HG02938 (cell line): ENCODE results near the gene TMPRSS12.
"Not testable (repeated sequence)": the region's sequence is repeated elsewhere in the genome, so short reads cannot be mapped to it uniquely, and the experiment has no call there.

Experiments used
- ATAC-seq: cut with Tn5 transposase; IDR thresholded peaks from one replicate; pipeline ENCODE4 v1.9.1; 2021; ENCODE audit warnings: mild to moderate bottlenecking, moderate library complexity; ENCODE audit not compliant: unreplicated experiment

Gene TMPRSS12, protein sequence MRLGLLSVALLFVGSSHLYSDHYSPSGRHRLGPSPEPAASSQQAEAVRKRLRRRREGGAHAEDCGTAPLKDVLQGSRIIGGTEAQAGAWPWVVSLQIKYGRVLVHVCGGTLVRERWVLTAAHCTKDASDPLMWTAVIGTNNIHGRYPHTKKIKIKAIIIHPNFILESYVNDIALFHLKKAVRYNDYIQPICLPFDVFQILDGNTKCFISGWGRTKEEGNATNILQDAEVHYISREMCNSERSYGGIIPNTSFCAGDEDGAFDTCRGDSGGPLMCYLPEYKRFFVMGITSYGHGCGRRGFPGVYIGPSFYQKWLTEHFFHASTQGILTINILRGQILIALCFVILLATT

DNA sequence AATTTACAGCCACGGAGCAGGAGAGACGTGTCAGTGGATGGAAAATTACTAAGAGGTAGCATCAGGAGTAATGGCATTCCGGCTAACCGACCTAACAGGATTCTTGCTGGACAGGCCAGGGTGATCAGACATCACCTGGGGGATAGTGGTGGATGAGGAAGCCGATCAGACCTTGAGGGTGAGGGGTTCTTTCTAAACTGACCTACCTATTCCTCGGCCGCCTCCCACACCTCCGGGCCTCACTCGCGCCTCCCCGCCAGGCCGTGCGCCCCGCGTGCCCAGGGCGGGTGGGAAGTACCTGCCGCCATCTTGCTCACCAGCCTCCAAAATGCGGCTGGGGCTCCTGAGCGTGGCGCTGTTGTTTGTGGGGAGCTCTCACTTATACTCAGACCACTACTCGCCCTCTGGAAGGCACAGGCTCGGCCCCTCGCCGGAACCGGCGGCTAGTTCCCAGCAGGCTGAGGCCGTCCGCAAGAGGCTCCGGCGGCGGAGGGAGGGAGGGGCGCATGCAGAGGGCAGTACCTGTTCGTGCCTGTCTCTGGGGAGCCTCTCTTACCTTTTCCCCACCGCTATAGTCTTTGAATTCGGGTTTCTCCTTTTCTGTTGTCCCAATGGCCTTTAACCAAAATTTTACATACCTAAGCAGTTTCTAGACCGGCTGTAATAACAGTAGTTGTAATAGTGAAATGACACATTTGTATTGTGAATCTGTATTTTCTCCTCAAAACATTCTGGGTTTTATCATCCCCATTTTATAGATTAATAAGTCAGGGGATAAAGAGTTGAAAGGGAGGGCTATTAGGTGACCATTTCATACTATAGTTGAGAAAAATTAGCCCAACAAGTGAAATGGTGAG lies at the start of gene TMPRSS12:
TSS of gene TMPRSS12 (plus strand) at position 290 of the 857 bp plus-strand sequence. CDS start at position 329, 39 bp downstream.
- ATAC-seq, result no peak

DNA sequence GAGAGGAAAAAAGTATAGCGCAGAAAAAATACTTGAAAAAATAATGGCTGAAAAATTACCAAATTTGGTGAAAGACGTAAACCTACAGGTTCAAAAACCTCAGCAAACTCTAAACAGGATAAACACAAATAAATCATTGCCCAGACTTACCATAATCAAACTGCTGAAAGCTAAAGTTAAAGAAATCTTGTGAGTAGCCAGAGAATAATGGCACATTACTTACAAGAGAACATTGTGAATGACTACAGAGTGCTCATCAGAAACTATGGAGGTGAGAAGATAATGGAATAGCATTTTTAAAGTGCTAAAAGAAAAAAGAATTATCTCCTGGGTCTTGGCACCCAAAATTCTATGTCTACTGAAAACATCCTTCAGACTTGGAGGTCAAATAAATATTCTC lies 42.8 kb upstream of the TMPRSS12 start:
- no peak for ATAC-seq

GRCh38 chr12:50803230-50803875 lies 39.4 kb upstream of the TMPRSS12 start:
- ATAC-seq, result no peak

DNA sequence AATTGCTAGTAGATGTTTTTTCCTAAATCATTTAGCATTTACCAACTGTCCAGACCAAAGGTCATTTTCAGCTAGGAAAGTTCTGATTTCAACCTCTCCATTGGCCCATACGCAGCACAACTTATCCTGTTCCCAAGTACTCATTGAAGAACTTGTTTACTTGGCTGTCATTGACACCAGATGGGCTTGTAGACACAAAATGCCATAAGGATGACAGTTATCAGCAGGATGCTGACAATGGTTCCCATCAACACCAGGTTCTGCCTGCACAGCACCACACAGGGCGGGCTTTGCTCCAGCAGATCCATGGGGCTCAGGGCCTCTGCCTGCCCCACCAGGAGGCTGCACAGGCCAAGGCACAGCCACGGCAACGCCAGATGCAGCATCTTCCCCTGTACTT lies 36.5 kb upstream of the TMPRSS12 start:
- ATAC-seq, result no peak

- ATAC-seq, result not testable (repeated sequence)
Observed at GRCh38 chr12:50809131-50809530, 33.6 kb upstream of the TMPRSS12 start.

DNA sequence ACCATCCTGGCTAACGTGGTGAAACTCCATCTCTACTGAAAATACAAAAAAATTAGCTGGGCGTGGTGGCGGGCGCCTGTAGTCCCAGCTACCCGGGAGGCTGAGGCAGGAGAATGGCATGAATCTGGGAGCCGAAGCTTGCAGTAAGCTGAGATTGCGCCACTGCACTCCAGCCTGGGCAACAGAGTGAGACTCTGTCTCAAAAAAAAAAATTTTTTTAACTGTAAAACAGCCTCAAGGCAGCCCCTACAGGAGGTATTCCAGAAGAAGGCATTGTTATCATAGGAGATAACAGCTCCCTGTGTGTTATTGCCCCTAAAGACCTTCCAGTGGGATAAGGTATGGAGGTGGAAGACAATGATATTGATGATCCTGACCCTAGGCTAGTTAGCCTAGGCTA lies 27.8 kb upstream of the TMPRSS12 start:
- not testable (repeated sequence) for ATAC-seq

- no peak for ATAC-seq
Observed at GRCh38 chr12:50820177-50820576, 22.5 kb upstream of the TMPRSS12 start.

DNA sequence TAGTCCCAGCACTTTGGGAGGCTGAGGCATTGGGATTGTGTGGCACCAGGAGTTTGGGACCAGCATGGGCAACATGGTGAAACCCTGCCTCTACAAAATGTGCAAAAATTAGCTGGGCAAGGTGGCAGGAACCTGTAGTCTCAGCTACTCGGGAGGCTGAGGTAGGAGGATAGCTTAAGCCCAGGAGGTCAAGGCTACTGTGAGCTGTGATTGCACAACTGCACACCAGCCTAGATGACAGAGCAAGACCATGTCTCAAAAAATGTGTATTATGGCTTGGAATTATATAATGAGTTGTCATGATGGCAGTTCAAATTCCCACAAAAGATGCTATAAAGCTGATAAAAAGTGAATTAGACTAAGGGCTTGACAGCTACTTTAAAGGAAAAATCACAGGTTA lies 20.6 kb upstream of the TMPRSS12 start:
- ATAC-seq, result no peak

- not testable (repeated sequence) for ATAC-seq
Observed at GRCh38 chr12:50823724-50824123, 19.0 kb upstream of the TMPRSS12 start.

GRCh38 chr12:50824914-50825313 lies 17.8 kb upstream of the TMPRSS12 start:
- ATAC-seq, result no peak

- ATAC-seq, result no peak
Observed at GRCh38 chr12:50825372-50825838, 17.3 kb upstream of the TMPRSS12 start.

GRCh38 chr12:50828121-50828520 lies 14.6 kb upstream of the TMPRSS12 start:
- no peak for ATAC-seq

- ATAC-seq, result no peak
Observed at GRCh38 chr12:50828886-50829285, 13.8 kb upstream of the TMPRSS12 start.

DNA sequence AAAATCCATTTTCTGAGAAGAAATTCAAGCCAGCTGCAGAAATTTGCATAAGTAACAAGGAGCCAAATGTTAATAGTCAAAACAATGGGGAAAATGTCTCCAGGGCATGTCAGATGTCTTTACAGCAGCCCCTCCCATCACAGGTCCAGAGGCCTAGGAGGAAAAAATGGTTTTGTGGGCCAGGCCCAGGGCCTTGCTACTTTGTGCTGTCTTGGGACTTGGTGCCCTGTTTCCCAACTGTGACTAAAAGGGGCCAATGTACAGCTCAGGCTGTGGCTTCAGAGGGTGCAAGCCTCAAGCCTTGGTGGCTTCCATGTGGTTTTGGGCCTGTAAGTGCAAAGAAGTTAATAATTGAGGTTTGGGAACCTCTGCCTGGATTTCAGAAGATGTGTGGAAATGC lies 8.9 kb upstream of the TMPRSS12 start:
- not testable (repeated sequence) for ATAC-seq

- ATAC-seq, result no peak
Observed at GRCh38 chr12:50839042-50839441, 3.7 kb upstream of the TMPRSS12 start.

DNA sequence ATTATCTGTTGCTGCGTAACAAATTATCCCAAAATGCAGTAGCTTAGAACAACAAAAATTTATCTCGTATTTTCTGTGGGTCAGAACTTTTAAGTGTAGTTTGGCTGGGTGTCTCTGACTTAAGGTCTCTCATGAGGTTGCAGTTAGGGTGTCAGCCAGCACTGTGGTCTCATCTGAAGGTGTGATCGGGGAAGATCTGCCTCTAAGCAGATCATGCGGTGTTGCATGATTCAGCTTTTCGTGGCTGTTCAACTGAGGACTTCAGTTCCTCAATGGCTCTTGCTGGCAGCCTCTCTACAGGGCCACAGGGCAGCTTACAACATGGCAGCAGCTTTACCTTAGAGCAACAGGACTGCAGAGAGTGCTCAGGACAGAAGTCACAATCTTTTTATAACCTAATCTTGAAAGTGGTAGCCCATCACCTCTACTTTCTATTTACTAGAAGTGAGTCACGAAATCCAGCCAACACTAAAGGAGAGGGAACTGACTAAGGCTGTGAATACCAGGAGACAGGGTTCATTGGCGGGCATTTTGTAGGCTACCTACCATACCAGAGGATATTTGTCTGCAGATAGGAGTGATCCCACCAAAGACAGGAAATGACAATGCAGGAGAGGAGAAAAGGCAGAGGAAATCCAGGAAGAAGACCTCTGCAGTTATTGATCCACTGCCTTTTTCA lies 1.8 kb upstream of the TMPRSS12 start:
- no peak for ATAC-seq

DNA sequence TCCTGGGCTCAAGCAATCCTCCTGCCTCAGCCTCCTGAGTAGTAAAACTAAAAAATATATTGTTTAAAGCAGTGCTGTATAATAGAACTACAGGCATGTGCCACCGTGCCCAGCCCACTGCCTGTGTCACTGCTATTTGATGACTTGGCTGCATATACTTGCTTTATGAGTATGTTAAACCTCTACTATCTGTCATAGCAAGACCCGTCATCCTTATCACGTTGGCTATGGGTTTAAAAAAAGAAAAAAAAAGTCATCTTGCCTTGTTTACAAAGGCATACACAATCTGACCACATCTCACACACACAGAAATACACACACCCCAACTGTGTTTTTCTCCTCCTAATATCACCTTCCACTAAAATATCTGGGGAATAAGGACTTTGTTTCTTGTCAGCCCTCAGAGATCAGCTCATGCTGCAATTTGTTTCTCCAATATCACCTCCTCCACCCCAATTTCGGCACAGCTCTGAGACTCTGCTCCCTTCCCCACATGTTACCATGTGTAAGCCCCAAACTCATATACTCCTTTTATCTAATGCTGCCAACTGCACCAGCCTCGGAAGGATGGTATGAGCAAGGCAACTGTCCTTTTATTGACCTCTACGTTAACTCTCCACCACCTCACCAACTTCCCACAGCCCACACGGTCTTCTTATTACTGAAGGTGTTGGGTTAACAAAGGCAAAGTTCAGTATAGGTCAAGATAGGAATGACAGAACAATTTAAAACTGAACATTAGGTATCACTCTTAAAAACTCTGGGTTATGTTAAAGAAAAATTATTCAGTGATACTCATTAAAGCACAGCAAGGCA lies 802 bp upstream of the TMPRSS12 start:
- no peak for ATAC-seq

GRCh38 chr12:50845021-50845647 lies 2.4 kb downstream of the TMPRSS12 start:
- no peak for ATAC-seq

GRCh38 chr12:50848963-50849362 lies 6.2 kb downstream of the TMPRSS12 start:
- no peak for ATAC-seq
